GM10248 (cell line): Measurements from ENCODE around the gene NRBF2.
"Not testable (repeated sequence)": the region's sequence is repeated elsewhere in the genome, so short reads cannot be mapped to it uniquely, and the experiment has no call there.

Source experiments
- CTCF ChIA-PET: fragments of 300-600 bp; sonication (Branson Sonifier 250); formaldehyde crosslinking; extraction: SDS; loops from one replicate; lab custom pipeline; 2021; ENCODE audit warnings: antibody characterized with exemption; lab: Yijun Ruan, JAX
- POLR2A ChIA-PET: fragments of 350-650 bp; sonication (Branson Sonifier 250); formaldehyde crosslinking; extraction: SDS; loops from one replicate; lab custom pipeline; 2020; ENCODE audit warnings: antibody characterized with exemption; lab: Yijun Ruan, JAX
- DNase-seq: peaks from one replicate; pipeline ENCODE4 v3.0.0; 2012; ENCODE audit errors: extremely low spot score
- TF ChIP-seq, protein P1 (sequence below): IDR thresholded peaks from 2 replicates; pipeline ENCODE4 v1.5.1; 2012; ENCODE audit warnings: mild to moderate bottlenecking, low read depth; ENCODE audit errors: extremely low read depth, missing control alignments, control extremely low read depth

NRBF2 gene

DNA sequence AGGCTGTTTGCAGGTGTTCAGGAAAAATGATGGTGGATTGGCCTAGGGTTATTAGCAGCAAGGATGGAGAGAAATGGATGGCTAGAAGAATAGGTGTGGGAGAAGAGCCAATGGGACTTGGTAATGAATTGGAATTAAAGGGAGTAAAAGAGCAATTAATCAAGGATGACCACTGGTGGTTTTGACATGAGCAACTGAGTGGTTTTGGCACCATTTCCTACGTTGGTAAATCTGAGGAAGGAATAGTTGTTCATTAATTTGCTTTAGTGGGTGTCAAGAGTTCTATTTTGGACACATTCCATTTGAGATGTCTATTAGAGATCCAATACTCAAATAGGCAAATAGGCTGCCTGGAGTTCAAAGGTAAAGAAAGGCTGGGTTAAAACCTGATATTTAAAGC lies 38.2 kb upstream of the NRBF2 start:
- CTCF ChIA-PET = interaction anchor here (1.2 to 1.4 kb wide), 2 partner anchors 10 to 11 kb away, joined by 3 to 4 read pairs; no protein-coding TSS in a partner anchor
- POLR2A ChIA-PET = no interaction called here
- no peak for DNase-seq
- TF ChIP-seq, protein P1, sequence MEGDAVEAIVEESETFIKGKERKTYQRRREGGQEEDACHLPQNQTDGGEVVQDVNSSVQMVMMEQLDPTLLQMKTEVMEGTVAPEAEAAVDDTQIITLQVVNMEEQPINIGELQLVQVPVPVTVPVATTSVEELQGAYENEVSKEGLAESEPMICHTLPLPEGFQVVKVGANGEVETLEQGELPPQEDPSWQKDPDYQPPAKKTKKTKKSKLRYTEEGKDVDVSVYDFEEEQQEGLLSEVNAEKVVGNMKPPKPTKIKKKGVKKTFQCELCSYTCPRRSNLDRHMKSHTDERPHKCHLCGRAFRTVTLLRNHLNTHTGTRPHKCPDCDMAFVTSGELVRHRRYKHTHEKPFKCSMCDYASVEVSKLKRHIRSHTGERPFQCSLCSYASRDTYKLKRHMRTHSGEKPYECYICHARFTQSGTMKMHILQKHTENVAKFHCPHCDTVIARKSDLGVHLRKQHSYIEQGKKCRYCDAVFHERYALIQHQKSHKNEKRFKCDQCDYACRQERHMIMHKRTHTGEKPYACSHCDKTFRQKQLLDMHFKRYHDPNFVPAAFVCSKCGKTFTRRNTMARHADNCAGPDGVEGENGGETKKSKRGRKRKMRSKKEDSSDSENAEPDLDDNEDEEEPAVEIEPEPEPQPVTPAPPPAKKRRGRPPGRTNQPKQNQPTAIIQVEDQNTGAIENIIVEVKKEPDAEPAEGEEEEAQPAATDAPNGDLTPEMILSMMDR = no peak

DNA sequence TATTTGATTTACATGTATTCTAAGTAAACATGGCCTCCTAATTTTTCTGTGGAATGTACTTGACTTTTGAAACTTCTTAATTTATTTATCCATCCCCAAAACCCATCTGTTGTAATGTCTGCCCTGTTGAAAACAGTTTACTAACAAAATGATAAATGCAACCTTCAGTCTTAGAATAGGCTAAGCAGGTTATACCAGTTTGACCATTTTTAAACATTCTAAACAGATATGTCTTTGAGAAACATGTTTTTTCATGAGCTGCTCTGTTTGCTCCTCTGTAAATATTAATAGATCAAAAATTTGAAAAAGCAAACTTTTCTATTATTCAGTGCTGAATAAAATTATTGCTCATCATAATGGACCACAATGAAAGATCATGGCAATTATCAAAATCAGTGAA lies 33.4 kb upstream of the NRBF2 start:
- ChIA-PET CTCF (interaction anchor here (1.2 to 3.1 kb wide), 4 partner anchors 13 to 684 kb away, joined by 3 to 11 read pairs (median 7); no protein-coding TSS in a partner anchor), POLR2A (no interaction called here)
- DNase-seq = no peak
- TF ChIP-seq, protein P1 = no peak

DNA sequence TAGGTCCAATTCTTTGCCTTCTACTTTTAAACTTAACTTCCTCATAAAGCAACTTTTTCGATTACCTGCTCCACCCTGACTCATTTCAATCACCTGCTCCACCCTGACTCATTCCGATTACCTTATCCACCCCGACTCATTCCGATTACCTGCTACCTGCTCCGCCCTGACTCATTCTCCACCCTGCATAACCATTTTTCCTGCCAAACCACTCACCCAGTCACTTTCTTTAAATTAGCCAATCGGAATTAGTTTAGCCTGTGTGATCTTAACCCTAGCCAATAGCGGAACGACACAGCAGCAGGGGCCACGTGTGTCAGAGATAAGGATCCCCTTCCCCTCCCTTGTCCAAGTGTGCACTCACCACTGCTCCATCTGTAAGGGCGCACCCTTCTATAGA lies 32.0 kb upstream of the NRBF2 start:
- POLR2A ChIA-PET = not testable (repeated sequence)

DNA sequence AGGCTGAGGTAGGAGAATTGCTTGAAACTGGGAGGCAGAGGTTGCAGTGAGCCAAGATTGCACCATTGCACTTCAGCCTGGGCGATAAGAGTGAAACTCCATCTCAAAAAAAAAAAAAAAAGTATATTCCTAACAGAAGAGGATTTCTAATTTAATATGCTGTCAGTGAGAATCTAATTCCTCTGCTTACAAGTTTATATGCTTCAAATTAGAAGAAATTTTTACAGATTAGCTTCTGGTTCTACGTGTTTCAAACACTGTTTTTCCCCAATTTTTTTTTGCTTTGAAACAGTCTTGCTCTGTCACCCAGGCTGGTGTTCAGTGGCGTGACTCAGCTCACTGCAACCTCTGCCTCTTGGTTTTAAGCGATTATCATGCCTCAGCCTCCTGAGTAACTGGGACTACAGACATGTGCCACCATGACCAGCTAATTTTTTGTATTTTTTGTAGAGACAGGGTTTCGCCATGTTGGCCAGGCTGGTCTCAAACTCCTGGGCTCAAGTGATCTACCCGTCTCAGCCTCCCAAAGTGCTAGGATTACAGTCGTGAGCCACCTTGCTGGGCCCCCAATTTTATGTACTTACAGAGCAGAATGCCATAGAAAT lies 30.7 kb upstream of the NRBF2 start:
- DNase-seq, POLR2A ChIA-PET: not testable (repeated sequence)
- CTCF ChIA-PET = interaction anchor here (1.4 to 3.0 kb wide), 2 partner anchors 10 to 18 kb away, joined by 6 to 11 read pairs; no protein-coding TSS in a partner anchor

More for the DNA sequence above, 32.0 kb upstream of the NRBF2 start:
- DNase-seq = not testable (repeated sequence)
- CTCF ChIA-PET = interaction anchor here (1.2 to 3.0 kb wide), 3 partner anchors 12 to 682 kb away, joined by 3 to 11 read pairs (median 3); no protein-coding TSS in a partner anchor

DNA sequence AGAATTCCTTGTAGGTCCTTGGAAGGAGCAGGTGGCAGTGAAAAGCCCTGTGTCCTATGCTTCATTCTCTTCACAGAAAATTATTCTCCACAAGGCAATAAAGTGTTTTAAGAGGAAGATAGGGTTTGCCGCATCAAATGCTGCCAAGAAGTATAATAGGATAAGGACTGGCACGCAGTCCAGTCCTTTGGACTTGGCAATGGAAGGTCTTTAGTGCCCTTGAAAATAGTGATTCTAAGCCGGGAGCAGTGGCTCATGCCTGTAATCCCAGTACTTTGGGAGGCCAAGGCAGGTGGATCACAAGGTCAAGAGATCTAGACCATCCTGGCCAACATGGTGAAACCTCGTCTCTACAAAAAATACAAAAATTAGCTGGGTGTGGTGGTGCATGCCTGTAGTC lies 29.9 kb upstream of the NRBF2 start:
- CTCF ChIA-PET = interaction anchor here (1.4 kb wide), 1 partner anchor 9 kb away, joined by 6 read pairs; no protein-coding TSS in a partner anchor
- DNase-seq, POLR2A ChIA-PET: not testable (repeated sequence)

DNA sequence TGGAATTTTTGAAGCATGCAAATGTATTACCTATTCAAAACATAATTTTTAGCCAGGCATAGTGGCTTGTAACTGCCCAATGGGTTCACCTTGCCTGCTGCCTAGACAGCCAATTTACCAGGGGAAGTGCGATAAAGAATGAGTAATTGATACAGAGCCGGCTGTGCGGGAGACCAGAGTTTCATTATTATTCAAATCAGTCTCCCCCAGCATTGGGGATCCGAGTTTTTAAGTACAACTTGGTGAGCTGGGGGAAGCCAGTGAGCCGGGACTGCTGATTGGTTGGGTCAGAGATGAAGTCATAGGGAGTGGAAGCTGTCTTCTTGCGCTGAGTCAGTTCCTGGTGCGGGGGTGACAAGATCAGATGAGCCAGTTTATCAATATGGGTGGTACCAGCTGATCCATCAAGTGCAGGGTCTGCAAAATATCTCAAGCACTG lies 29.1 kb upstream of the NRBF2 start:
- CTCF ChIA-PET = interaction anchor here (1.8 kb wide), 1 partner anchor 54 kb away, joined by 4 read pairs; no protein-coding TSS in a partner anchor
- no peak for DNase-seq
- POLR2A ChIA-PET = no interaction called here
- TF ChIP-seq, protein P1 = no peak

DNA sequence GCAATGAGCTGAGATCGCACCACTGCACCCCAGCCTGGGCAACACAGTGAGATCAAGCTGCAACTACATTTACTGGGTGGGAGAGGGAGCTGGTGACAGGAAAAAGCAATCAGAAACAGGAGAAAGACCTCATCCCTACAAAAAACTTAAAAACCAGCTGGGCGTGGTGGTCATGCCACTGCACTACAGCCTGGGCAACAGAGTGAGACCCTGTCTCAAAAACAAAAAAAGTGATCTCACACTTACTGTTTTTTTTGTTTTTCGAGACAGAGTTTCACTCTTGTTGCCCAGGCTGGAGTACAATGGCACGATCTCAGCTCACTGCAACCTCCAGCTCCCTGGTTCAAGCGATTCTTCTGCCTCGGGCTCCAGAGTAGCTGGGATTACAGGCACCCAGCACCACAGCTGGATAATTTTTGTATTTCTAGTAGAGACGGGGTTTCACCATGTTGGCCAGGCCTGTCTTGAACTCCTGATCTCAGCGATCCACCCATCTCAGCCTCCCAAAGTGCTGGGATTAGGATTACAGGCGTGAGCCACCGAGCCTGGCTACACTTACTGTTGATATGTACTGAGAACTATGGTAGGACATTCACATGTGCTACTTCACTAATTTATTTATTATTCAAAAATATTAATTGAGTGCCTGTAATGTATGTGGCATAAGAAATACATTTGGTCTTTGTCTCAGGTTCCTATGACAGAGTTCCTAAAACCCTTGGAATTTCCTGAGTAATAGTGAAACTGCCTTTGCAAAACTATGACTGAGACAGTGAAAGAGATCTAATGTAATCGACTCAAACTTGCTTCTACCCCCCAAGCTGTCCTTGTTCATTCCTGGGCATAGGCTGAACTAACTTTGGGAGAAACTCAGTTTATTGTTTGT lies 27.7 kb upstream of the NRBF2 start:
- CTCF ChIA-PET = interaction anchor here (1.8 kb wide), 1 partner anchor 53 kb away, joined by 4 read pairs; no protein-coding TSS in a partner anchor
- no peak for DNase-seq
- TF ChIP-seq, protein P1 = no peak
- POLR2A ChIA-PET = no interaction called here

DNA sequence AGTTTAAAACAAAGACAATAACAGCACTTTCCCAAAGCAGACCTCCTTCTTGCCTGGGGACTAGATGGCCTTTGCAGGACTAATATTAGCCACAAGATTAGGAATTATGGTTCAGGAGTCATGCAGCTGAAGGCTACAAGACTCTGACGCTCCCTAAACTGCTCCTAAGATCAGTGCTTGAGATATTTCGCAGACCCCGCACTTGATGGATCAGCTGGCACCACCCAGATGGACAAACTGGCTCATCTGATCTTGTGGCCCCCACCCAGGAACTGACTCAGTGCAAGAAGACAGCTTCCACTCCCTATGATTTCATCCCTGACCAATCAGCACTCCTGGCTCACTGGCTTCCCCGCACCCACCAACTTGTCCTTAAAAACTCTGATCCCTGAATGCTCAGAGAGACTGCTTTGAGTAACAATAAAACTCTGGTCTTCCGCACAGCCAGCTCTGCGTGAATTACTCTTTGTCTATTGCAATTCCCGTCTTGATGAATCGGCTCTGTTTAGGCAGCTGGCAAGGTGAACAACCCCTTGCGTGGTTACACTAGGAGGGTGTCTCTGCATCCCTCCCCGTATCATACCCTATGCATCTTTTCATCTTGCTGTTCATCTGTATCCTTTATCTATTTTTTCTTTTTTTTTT lies 26.9 kb upstream of the NRBF2 start:
- ChIA-PET CTCF (no interaction called here), POLR2A (interaction anchor here (0.6 kb wide), 1 partner anchor 34 kb away, joined by 5 read pairs; no protein-coding TSS in a partner anchor)
- no peak for DNase-seq
- TF ChIP-seq, protein P1 = no peak
